Measurements from ENCODE around the gene TSPYL4. TPM values are rescaled to one million over a fixed set of nuclear protein-coding genes. Genes with fewer than 3 reads are reported as not detected.
"Not testable (repeated sequence)": the region's sequence is repeated elsewhere in the genome, so short reads cannot be mapped to it uniquely, and the experiment has no call there.

The TSPYL4 gene
- polyA plus RNA-seq (ENCODE audit: insufficient read length in 3 of 3), result 10 to 100 TPM; 57.5 to 63.5 (median 59.8) TPM

DNA sequence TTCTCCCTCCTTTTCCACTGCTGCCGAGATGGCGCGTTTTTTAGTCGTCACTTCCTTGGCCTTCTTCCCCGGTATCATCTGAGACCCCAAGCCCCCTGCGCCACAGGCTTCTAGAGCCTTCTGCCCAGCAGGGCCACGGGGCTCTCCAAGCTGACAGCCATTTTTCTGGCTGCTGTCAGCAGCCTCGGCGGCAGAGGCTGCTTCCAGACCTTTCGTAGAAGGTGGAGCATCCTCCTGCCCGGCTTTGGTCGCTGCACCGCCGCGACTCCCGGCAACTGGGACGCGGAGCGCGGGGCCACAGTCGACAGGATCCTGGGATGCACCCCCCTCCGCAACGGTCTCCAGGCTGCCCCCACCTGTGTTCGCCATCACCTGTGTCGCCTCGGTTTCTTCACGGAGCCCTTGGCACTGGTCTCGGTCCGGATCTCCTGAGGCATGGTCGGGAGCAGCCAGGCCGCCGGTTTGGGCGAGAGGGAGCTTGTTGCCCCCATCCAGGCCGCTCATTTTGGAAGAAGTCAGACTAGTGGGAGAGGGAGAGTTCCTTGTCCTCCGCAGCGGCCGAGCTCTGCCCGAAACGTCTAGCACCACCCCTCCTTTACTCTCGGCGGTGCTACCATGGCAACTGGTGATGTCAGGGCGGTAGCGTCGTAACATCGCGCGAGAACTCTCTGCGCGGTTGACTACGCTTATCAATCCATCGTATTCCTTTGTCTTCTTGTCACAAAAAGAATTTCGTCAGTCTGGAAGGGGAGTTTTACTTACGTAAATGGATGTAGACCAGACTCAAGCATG, at the start of gene TSPYL4:
TSS of gene TSPYL4 (minus strand) at position 571 of the 792 bp plus-strand sequence. CDS start at position 504, 67 bp downstream.
- DNase-seq (ENCODE audit: low read depth in 3 of 3, low spot score in 2 of 3), result peak; percentile 92 to 96 (median 96)

GRCh38 chr6:116301104-116301503, 47.2 kb upstream of the TSPYL4 start:
- DNase-seq (ENCODE audit: low read depth in 3 of 3, low spot score in 2 of 3), result no peak

- no peak for DNase-seq (ENCODE audit: low read depth in 3 of 3, low spot score in 2 of 3)
Measured at GRCh38 chr6:116300566-116300965, 46.7 kb upstream of the TSPYL4 start.

- no peak for DNase-seq (ENCODE audit: low read depth in 3 of 3, low spot score in 2 of 3)
Measured at GRCh38 chr6:116298973-116299372, 45.1 kb upstream of the TSPYL4 start.

GRCh38 chr6:116298273-116298672, 44.4 kb upstream of the TSPYL4 start:
- DNase-seq (ENCODE audit: low read depth in 3 of 3, low spot score in 2 of 3), result no peak

- no peak for DNase-seq (ENCODE audit: low read depth in 3 of 3, low spot score in 2 of 3)
Measured at GRCh38 chr6:116292553-116292952, 38.7 kb upstream of the TSPYL4 start.

GRCh38 chr6:116291701-116292396, 38.0 kb upstream of the TSPYL4 start:
- no peak for DNase-seq (ENCODE audit: low read depth in 3 of 3, low spot score in 2 of 3)

DNA sequence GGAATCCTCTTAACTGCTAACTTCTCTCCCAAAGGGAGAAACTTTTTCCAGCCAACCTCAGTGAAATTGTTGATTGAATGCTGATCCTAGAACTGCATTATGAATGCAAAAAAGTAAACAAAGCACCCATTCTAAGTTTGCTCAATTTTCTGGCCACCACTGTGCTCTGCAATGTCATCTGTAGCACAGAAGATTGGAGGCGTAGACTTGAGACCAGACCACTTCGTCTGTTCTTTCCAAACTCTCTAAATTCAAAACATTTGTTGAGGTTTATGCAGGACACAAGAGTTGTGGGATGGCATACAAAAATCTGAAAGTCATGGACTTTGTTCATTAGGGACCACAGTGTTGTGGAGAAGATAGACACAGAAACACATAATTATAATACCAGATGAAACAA, 36.9 kb upstream of the TSPYL4 start:
- DNase-seq (ENCODE audit: low read depth in 3 of 3, low spot score in 2 of 3), result no peak

GRCh38 chr6:116289876-116290275, 36.0 kb upstream of the TSPYL4 start:
- no peak for DNase-seq (ENCODE audit: low read depth in 3 of 3, low spot score in 2 of 3)

DNA sequence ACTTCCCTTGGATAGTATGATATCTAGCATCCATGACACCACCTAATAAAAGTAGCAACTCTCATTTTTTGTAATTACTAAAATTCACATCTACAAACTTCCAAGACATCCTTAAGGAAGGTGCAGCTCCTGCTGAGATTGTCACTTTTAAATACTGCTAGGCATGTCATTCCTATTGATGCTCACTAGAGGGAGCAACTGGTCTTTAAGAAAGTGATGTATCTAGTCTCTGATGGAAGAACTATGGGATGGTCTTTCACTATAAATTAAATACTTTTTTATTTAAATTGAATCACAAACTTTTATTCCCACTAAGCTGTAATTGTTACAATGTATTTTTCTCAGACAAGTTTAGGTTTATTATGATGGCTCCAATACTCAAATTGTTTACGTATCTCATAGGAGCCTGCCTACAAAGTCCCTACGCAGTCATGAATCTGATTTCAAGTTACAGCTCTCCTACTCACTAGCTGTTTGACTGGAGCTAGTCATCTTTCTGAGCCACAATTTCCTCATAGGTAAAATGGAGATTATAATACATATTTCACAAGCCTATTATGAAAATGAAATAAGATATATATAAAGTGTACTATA, 33.9 kb upstream of the TSPYL4 start:
- peak in 1 of 3 donors; percentile 33 for DNase-seq (ENCODE audit: low read depth in 3 of 3, low spot score in 2 of 3)

GRCh38 chr6:116286773-116287358, 33.0 kb upstream of the TSPYL4 start:
- DNase-seq (ENCODE audit: low read depth in 3 of 3, low spot score in 2 of 3), result no peak

DNA sequence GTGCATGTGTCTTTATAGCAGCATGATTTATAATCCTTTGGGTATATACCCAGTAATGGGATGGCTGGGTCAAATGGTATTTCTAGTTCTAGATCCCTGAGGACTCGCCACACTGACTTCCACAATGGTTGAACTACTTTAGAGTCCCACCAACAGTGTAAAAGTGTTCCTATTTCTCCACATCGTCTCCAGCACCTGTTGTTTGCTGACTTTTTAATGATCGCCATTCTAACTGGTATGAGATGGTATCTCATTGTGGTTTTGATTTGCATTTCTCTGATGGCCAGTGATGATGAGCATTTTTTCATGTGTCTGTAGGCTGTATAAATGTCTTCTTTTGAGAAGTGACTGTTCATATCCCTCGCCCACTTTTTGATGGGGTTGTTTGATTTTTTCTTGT, 31.1 kb upstream of the TSPYL4 start:
- not testable (repeated sequence) for DNase-seq (ENCODE audit: low read depth in 3 of 3, low spot score in 2 of 3)

DNA sequence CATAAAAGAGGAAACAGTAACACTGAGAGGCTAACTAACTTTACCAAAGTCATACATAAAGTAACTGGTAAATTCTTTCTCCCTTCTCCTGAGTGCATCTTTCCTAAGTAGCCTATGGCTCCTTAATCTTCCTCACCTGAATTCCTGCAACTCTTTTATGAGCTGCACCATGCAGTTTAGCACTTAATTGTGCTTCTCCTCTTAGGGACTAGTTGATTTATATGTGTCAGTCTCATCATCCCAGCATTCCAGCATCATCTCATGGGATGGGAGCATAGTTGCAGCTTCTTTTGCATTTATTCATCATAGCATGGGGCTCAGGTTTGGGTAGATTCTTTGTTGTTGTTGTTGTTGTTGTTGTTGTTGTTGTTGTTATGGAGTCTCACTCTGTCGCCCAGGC, 29.3 kb upstream of the TSPYL4 start:
- DNase-seq (ENCODE audit: low read depth in 3 of 3, low spot score in 2 of 3), result no peak

DNA sequence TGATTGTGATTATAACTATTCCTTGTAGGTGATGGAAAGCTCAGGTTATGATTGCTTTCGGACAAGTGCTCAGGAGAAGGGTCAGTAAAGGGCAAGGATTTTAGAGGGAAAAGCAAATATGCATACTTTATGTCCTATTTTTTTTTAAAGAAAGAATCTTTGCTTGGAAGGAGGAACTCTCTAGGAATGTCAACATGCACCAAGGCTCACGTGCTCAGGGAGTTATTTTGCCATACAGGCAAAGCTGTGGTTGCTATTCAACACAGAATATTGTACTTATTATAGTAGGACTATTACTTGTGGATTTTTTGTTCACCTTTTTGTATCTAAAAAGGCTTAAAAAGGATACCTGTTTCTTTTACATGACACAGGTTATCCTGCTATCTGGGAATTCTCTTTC, 28.8 kb upstream of the TSPYL4 start:
- DNase-seq (ENCODE audit: low read depth in 3 of 3, low spot score in 2 of 3), result no peak

- no peak for DNase-seq (ENCODE audit: low read depth in 3 of 3, low spot score in 2 of 3)
Measured at GRCh38 chr6:116280933-116281316, 27.1 kb upstream of the TSPYL4 start.

GRCh38 chr6:116280161-116280932, 26.5 kb upstream of the TSPYL4 start:
- DNase-seq (ENCODE audit: low read depth in 3 of 3, low spot score in 2 of 3), result peak; percentile 44 to 59 (median 50)

- DNase-seq (ENCODE audit: low read depth in 3 of 3, low spot score in 2 of 3), result peak; percentile 93 to 96 (median 95)
Measured at GRCh38 chr6:116279232-116280160, 25.6 kb upstream of the TSPYL4 start, which contains the start of gene TSPYL1. Gene TSPYL1 (minus strand): TSS chr6:116279930. CDS start chr6:116279830, 100 bp downstream.

DNA sequence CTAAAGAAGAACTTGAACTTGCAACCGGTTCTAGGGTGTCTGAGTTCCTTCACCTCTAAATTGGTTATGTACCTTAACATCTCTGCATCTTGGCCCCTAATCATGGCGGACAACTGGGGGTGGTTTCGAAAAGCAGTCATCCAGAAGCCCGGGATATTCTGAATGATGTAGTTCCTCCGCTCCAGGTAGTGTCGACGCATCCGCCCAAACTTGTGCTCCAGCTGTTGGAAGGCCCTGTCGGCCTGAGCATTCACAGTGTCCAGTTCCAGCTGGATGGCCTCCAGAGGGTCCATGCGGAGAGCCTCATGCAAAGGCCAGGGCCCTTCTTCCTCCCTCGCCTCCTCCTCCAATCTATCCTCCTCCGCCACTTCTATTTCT, 25.0 kb upstream of the TSPYL4 start:
- peak in 1 of 3 donors; percentile 39 for DNase-seq (ENCODE audit: low read depth in 3 of 3, low spot score in 2 of 3)

DNA sequence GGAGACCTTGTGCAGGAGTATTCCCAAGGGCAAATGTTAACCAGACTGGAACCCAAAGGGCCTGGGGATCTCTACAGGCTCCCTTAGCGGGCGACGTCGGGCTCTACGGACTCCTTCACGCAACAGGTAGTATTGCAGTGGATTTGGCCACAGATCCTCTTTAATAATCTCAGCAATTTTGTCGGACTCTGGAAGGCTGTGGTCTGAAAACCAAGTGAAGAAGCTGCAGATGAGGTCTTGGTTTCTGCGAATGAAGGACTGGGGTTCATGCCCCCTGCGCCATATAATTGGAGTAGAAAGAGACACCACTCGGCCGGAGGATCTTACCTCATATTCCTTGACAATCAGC, 24.6 kb upstream of the TSPYL4 start:
- no peak for DNase-seq (ENCODE audit: low read depth in 3 of 3, low spot score in 2 of 3)

Measured in right renal cortex interstitium (tissue), 3 donors.